GM12872 (cell line): ENCODE results near the gene OPCML.

Source experiments
- CTCF ChIP-seq: IDR thresholded peaks from 3 replicates; pipeline ENCODE4 v1.5.1; 2011; ENCODE audit warnings: low read depth, mild to moderate bottlenecking, low read length, moderate library complexity; ENCODE audit not compliant: insufficient read depth

The OPCML gene

DNA sequence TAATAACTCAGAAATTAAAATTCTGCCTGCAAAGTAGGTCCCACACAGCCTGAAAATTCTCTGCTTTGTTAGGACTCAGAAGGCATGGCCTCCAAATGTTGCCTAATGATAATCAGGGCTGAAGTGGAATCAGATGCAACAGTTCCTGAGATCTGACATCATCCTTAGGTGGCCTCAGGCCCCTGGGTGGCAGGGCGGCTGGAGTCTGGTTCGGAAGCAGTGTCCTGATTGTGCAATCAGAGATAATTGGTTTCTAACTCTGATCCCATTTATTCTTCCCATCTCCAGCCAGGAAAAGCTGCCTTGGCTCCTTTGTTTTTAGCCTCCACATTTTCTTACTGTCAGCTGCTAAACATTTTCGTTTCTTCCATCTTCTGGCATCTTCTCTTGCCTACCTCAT, 399.3 kb downstream of the OPCML start:
- no peak for TF ChIP-seq CTCF

DNA sequence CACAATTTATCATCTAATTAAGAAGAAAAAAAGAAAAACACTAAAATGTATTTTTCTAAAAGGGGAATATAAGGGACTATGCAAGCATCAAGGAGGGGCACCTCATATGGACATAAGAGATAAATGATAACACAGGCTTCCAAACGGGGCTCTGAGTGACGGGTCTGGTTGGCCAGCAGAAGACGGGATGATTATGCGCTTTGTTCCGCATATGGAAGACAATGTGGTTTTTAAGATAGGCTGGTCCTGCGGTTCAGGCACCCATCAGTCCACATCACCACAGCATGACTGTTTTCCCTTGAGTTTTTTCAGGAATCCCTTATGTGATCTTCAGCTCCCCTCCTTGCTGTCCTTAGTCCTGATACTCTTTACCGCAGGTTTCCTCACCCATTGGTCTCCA, 404.6 kb downstream of the OPCML start:
- TF ChIP-seq CTCF = no peak

- TF ChIP-seq CTCF = no peak
These were observed 408.5 kb downstream of the OPCML start for GRCh38 chr11:133123796-133124195.

- TF ChIP-seq CTCF = no peak
These were observed 408.9 kb downstream of the OPCML start for GRCh38 chr11:133123366-133123765.

DNA sequence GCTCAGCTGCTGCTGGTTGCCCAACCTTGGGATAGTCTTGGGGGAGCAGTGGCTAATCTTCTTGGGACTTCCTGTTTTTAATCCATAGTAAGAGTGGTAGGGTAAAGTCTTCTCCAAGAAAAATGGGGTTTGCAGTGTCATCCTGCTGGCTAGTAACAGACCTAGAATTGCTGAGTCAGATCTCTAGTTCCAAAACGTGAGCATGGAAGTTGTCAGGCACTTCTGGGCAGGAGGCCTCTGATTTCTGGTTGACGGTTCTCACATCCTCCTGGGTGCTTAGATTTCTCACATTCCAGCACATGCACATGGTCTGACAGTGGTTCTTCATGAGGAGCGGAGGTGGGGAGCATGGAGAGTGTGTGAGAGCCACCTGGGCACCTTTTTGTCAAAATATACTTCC, 410.0 kb downstream of the OPCML start:
- TF ChIP-seq CTCF = no peak

- TF ChIP-seq CTCF = no peak
These were observed 413.6 kb downstream of the OPCML start for GRCh38 chr11:133118563-133119268.

DNA sequence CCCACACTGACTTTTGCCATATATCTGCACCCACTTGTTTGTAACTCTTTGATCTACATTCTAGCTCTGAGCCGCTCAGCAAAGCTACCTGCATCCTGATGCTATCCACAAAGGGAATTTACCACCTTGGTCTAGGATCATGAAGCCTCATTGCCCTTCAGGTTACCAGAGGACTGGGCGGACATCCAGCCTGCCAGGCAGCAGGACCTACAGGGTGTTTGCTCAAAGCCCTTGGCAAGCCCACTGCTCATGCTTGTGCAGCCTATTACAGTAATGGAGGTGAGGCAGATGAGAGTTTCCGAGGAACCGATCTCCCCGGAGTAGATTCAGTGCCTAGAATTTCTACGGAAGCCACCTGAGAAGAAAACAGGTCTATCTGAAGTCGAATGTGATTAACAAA, 417.2 kb downstream of the OPCML start:
- TF ChIP-seq CTCF = no peak
